ENCODE measurements around the gene EXT2.

GRCh38 chr11:44236296-44236695 lies 140.8 kb downstream of the EXT2 start:
- TF ChIP-seq CTCF (IDR thresholded peaks at IDR 0.05; ENCODE audit: low read depth, low read length): no peak
- TF ChIP-seq POLR2A (IDR thresholded peaks at IDR 0.05; ENCODE audit: extremely low read depth, insufficient read length): no peak

All from NB4 (cell line).